HFF-Myc (cell line): ENCODE results near the gene LYST.

Experiments used
- DNase-seq: peaks from one replicate; pipeline ENCODE4 v3.0.0-alpha.2; 2011; ENCODE audit warnings: low read depth; ENCODE audit errors: extremely low read depth
- H3K4me3 ChIP-seq: replicated peaks from 2 replicates; pipeline ENCODE4 v1.5.1; 2011; ENCODE audit warnings: low read depth, mild to moderate bottlenecking, control low read depth, low read length
- TF ChIP-seq, protein P1 (sequence below): IDR thresholded peaks from 2 replicates; pipeline ENCODE4 v1.5.1; 2012; ENCODE audit warnings: mild to moderate bottlenecking, low read depth, low read length, control low read depth; ENCODE audit errors: missing control alignments

Gene LYST

GRCh38 chr1:235874261-235874660 lies 7.6 kb upstream of the LYST start:
- DNase-seq: no peak
- no peak overlapping the region for H3K4me3 ChIP-seq
- TF ChIP-seq, protein P1, sequence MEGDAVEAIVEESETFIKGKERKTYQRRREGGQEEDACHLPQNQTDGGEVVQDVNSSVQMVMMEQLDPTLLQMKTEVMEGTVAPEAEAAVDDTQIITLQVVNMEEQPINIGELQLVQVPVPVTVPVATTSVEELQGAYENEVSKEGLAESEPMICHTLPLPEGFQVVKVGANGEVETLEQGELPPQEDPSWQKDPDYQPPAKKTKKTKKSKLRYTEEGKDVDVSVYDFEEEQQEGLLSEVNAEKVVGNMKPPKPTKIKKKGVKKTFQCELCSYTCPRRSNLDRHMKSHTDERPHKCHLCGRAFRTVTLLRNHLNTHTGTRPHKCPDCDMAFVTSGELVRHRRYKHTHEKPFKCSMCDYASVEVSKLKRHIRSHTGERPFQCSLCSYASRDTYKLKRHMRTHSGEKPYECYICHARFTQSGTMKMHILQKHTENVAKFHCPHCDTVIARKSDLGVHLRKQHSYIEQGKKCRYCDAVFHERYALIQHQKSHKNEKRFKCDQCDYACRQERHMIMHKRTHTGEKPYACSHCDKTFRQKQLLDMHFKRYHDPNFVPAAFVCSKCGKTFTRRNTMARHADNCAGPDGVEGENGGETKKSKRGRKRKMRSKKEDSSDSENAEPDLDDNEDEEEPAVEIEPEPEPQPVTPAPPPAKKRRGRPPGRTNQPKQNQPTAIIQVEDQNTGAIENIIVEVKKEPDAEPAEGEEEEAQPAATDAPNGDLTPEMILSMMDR: no peak

DNA sequence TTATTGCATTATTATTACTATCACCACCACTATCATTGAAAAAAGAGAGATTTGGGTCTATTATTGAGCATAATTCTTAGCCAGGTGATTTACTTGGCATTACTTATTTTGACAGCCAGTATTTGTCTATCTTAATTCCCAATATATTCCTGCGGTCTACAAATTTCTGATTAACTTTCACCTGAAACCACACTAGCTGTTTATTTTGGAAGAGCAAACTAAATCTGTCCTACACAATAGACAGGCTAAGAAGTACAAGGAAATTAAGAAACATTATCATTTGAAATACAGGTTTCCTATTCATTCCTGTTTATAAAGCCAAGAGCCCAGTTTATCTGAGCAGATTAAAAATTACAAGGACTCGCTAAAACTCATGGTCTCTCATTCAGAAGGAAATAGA lies 6.9 kb upstream of the LYST start:
- TF ChIP-seq, protein P1: no peak
- no peak overlapping the region for H3K4me3 ChIP-seq
- no peak for DNase-seq

- no peak for DNase-seq
- TF ChIP-seq, protein P1: no peak
- H3K4me3 ChIP-seq: no peak overlapping the region
Observed at GRCh38 chr1:235873045-235873444, 6.3 kb upstream of the LYST start.

GRCh38 chr1:235872270-235872669 lies 5.6 kb upstream of the LYST start:
- TF ChIP-seq, protein P1: no peak
- DNase-seq: no peak
- H3K4me3 ChIP-seq: no peak overlapping the region

DNA sequence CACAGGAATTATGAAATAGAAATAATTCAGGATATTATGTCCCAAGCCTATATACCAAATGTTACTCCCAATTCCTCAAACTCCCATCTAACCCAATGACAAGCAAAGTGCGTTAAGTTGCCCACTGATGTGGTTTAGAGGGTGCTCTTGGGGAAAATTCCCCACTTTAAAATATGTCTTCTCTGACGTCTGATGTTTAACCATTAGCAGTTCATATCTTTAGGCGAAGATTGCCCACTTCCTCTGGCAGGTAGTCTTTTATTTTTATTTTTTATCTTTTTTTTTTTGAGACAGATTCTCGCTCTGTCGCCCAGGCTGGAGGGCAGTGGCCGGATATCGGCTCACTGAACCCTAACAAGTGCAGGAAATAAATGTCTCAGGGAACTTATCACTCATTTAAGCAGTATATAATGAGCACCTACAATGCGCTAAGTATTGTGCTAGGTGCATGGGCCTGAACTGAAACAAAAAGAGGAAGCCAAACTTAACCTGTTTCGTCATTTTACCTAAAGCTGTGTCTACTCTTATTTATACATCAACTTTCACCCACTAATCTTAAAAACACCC lies 1.3 kb upstream of the LYST start:
- DNase-seq: no peak
- TF ChIP-seq, protein P1: no peak
- 0 out of 2 replicates have a peak overlapping the region, but pooled peaks have one; percentile 74 for H3K4me3 ChIP-seq

- peak overlapping the region; percentile 74 for H3K4me3 ChIP-seq
- TF ChIP-seq, protein P1: no peak
- peak; percentile 75 for DNase-seq
Observed at GRCh38 chr1:235866913-235867845, 473 bp upstream of the LYST start.
